ENCODE results near the gene UBE2Q2.

GRCh38 chr15:75815811-75816719 is 27.2 kb upstream of the UBE2Q2 start:
- TF ChIP-seq POLR2A (IDR thresholded peaks at IDR 0.05) (no peak), CTCF (IDR thresholded peaks at IDR 0.05) (no peak)
